IMR-90 (cell line): Measurements from ENCODE around the gene LSM12. TPM values are rescaled to one million over a fixed set of nuclear protein-coding genes. Genes with fewer than 3 reads are reported as not detected.

Source experiments
- ATAC-seq: fragments of 200-7000 bp; cut with Tn5 transposase; 2 replicates; pipeline ENCODE4 v1.9.1; 2020; ENCODE audit warnings: low read depth, mild to moderate bottlenecking, moderate library complexity
- BruUV-seq: library from RNA; stranded (reverse); fragments of 400-500 nt; replicated peaks from 2 replicates; lab custom pipeline; 2021; lab: Mats Ljungman, UMichigan
- CTCF ChIA-PET: fragments of 300-600 bp; formaldehyde crosslinking; extraction: SDS; loops from one replicate; lab custom pipeline; 2021; ENCODE audit warnings: antibody characterized with exemption; lab: Yijun Ruan, JAX
- POLR2A ChIA-PET: fragments of 300-600 bp; sonication (Branson Sonifier 250); formaldehyde crosslinking; loops from one replicate; lab custom pipeline; 2022; ENCODE audit warnings: antibody characterized with exemption; ENCODE audit not compliant: unreplicated experiment; lab: Charles Lee
- DNase-seq: peaks from one replicate; pipeline ENCODE4 v3.0.0; 2013
- H2AFZ ChIP-seq: replicated peaks from 2 replicates; pipeline ENCODE3; 2013; ENCODE audit warnings: low read length, mild to moderate bottlenecking; ENCODE audit not compliant: poor library complexity
- H2AK5ac ChIP-seq: 2 replicates; pipeline ENCODE4 v1.6.1; 2013; ENCODE audit warnings: low read depth, low read length, inconsistent platforms
- H2AK9ac ChIP-seq: replicated peaks from 2 replicates; pipeline ENCODE3; 2013; ENCODE audit warnings: mild to moderate bottlenecking, low read depth, low read length, moderate library complexity; ENCODE audit not compliant: poor library complexity
- H2BK120ac ChIP-seq: 2 replicates; pipeline ENCODE4 v1.6.1; 2013; ENCODE audit warnings: low read depth, low read length, inconsistent platforms
- H2BK15ac ChIP-seq: 3 replicates; pipeline ENCODE4 v1.6.1; 2013; ENCODE audit warnings: low read depth, low read length, inconsistent platforms
- H2BK20ac ChIP-seq: 2 replicates; pipeline ENCODE4 v1.6.1; 2013; ENCODE audit warnings: low read depth, mild to moderate bottlenecking, inconsistent platforms, low read length, moderate library complexity
- H2BK5ac ChIP-seq: 2 replicates; pipeline ENCODE4 v1.6.1; 2013; ENCODE audit warnings: mild to moderate bottlenecking, low read depth, low read length, inconsistent platforms; ENCODE audit not compliant: poor library complexity, severe bottlenecking
- H3K14ac ChIP-seq: replicated peaks from 2 replicates; pipeline ENCODE4 v1.6.1; 2013; ENCODE audit warnings: low read depth, low read length, inconsistent platforms
- H3K18ac ChIP-seq: 2 replicates; pipeline ENCODE4 v1.6.1; 2013; ENCODE audit warnings: low read depth, low read length, control low read depth
- H3K23ac ChIP-seq: 2 replicates; pipeline ENCODE4 v1.6.1; 2013; ENCODE audit warnings: low read depth, low read length, inconsistent platforms
- H3K27ac ChIP-seq: 2 replicates; pipeline ENCODE4 v1.5.1; 2013; ENCODE audit warnings: mild to moderate bottlenecking, control low read depth, low read length; ENCODE audit not compliant: insufficient read depth
- H3K27me3 ChIP-seq: 2 replicates; pipeline ENCODE4 v1.6.1; 2013; ENCODE audit warnings: low read length; ENCODE audit not compliant: control insufficient read depth, insufficient read depth
- H3K36me3 ChIP-seq: 2 replicates; pipeline ENCODE4 v1.6.1; 2013; ENCODE audit warnings: low read length, mixed read lengths; ENCODE audit not compliant: control insufficient read depth, insufficient read depth
- H3K4ac ChIP-seq: 2 replicates; pipeline ENCODE4 v1.6.1; 2013; ENCODE audit warnings: low read depth, low read length, inconsistent platforms
- H3K4me1 ChIP-seq: 2 replicates; pipeline ENCODE4 v1.6.1; 2013; ENCODE audit warnings: low read length, mixed read lengths; ENCODE audit not compliant: control insufficient read depth, insufficient read depth
- H3K4me2 ChIP-seq: 2 replicates; pipeline ENCODE4 v1.6.1; 2013; ENCODE audit warnings: low read depth, mild to moderate bottlenecking, control low read depth, low read length, moderate library complexity
- H3K4me3 ChIP-seq: 2 replicates; pipeline ENCODE4 v1.5.1; 2013; ENCODE audit warnings: low read depth, mild to moderate bottlenecking, control low read depth, low read length, moderate library complexity; ENCODE audit not compliant: insufficient read depth
- H3K56ac ChIP-seq: 2 replicates; pipeline ENCODE4 v1.6.1; 2013; ENCODE audit warnings: low read length, inconsistent platforms; ENCODE audit not compliant: insufficient read depth; ENCODE audit errors: extremely low read depth
- H3K79me1 ChIP-seq, 2 experiments: 2 replicates each; pipeline ENCODE4 v1.6.1; 2013; ENCODE audit warnings: low read length in 2 of 2, inconsistent platforms in 1 of 2, low read depth in 1 of 2
- H3K9ac ChIP-seq: 2 replicates; pipeline ENCODE4 v1.6.1; 2013; ENCODE audit warnings: low read depth, low read length, control low read depth
- H3K9me1 ChIP-seq: 2 replicates; pipeline ENCODE4 v1.6.1; 2013; ENCODE audit warnings: low read length, inconsistent platforms; ENCODE audit not compliant: insufficient read depth
- H3K9me3 ChIP-seq: 2 replicates; pipeline ENCODE4 v1.6.1; 2013; ENCODE audit warnings: low read length; ENCODE audit not compliant: control insufficient read depth, insufficient read depth
- H4K20me1 ChIP-seq: 2 replicates; pipeline ENCODE4 v1.6.1; 2013; ENCODE audit warnings: low read length, inconsistent platforms; ENCODE audit not compliant: insufficient read depth
- H4K5ac ChIP-seq: 2 replicates; pipeline ENCODE4 v1.6.1; 2013; ENCODE audit warnings: mild to moderate bottlenecking, low read depth, low read length, control low read depth
- H4K8ac ChIP-seq, 2 experiments: 2 replicates each; pipeline ENCODE4 v1.6.1; 2013; ENCODE audit warnings: low read depth in 2 of 2, low read length in 2 of 2, control low read depth in 1 of 2, inconsistent platforms in 1 of 2
- H4K91ac ChIP-seq: 2 replicates; pipeline ENCODE4 v1.6.1; 2013; ENCODE audit warnings: low read depth, low read length, inconsistent platforms; ENCODE audit not compliant: insufficient read depth
- BHLHE40 ChIP-seq: fragments of 150-350 bp; IDR thresholded peaks from 2 replicates; pipeline ENCODE4 v1.6.1; 2016; ENCODE audit warnings: mild to moderate bottlenecking, low read depth, low read length
- CEBPB ChIP-seq: IDR thresholded peaks from 2 replicates; pipeline ENCODE4 v1.6.1; 2012; ENCODE audit warnings: low read depth, low read length, improper control_type of control experiment
- CHD1 ChIP-seq: IDR thresholded peaks from 2 replicates; pipeline ENCODE4 v1.6.1; 2012; ENCODE audit warnings: low read depth, low read length, improper control_type of control experiment
- CTCF ChIP-seq: conservative IDR thresholded peaks from 2 replicates; pipeline ENCODE4 v1.5.1; 2012; ENCODE audit warnings: mild to moderate bottlenecking, low read depth, low read length, improper control_type of control experiment
- FOS ChIP-seq: fragments of 150-350 bp; IDR thresholded peaks from 2 replicates; pipeline ENCODE4 v1.6.1; 2016; ENCODE audit warnings: low read depth, low read length
- MAFK ChIP-seq: IDR thresholded peaks from 2 replicates; pipeline ENCODE4 v1.6.1; 2012; ENCODE audit warnings: low read depth, low read length, improper control_type of control experiment
- MAZ ChIP-seq: IDR thresholded peaks from 2 replicates; pipeline ENCODE4 v1.6.1; 2012; ENCODE audit warnings: low read depth, mild to moderate bottlenecking, low read length, improper control_type of control experiment, moderate library complexity, borderline replicate concordance
- POLR2A ChIP-seq: IDR thresholded peaks from 2 replicates; pipeline ENCODE4 v1.6.1; 2012; ENCODE audit warnings: mild to moderate bottlenecking, low read depth, low read length
- RCOR1 ChIP-seq: IDR thresholded peaks from 2 replicates; pipeline ENCODE4 v1.6.1; 2012; ENCODE audit warnings: mild to moderate bottlenecking, low read length, improper control_type of control experiment; ENCODE audit not compliant: insufficient replicate concordance
- RFX5 ChIP-seq: IDR thresholded peaks from 2 replicates; pipeline ENCODE4 v1.8.0; 2012; ENCODE audit warnings: low read depth, mild to moderate bottlenecking, low read length, moderate library complexity
- SMC3 ChIP-seq: fragments of 150-350 bp; IDR thresholded peaks from 2 replicates; pipeline ENCODE4 v1.6.1; 2016; ENCODE audit warnings: low read depth, mild to moderate bottlenecking, antibody characterized with exemption, low read length, moderate library complexity
- USF2 ChIP-seq: fragments of 150-350 bp; IDR thresholded peaks from 2 replicates; pipeline ENCODE4 v1.6.1; 2017; ENCODE audit warnings: mild to moderate bottlenecking, antibody characterized with exemption, low read length, low read depth
- WGBS, 2 experiments: methylation state at CpG; one replicate each; pipeline versions ENCODE4 v1.1.5 to v1.1.7; 2013; ENCODE audit warnings: missing lambda C conversion rate in 2 of 2; ENCODE audit not compliant: insufficient read length in 1 of 2; ENCODE audit errors: extremely low coverage in 2 of 2; 5-methylcytosine and 5-hydroxymethylcytosine counted together
- dilution Hi-C: fragments of 300-500 bp; cut with HindIII; formaldehyde crosslinking; loops from one replicate; pipeline ENCODE4 v1.14.3; 2018; ENCODE audit warnings: low sequenced_read_pairs; ENCODE audit not compliant: unreplicated experiment
- in situ Hi-C: fragments of 300-500 bp; cut with MboI; formaldehyde crosslinking; loops from 3 replicates; pipeline ENCODE4 v1.14.3; 2019; ENCODE audit warnings: low sequenced_read_pairs, inconsistent platforms, mixed read lengths
- intact Hi-C: fragments of 100-400 bp; cut with micrococcal nuclease; formaldehyde crosslinking; loops from 2 replicates; pipeline ENCODE4 v1.10.0; 2022
- polyA plus RNA-seq, 3 experiments: library from polyadenylated mRNA; depleted of rRNA; stranded (reverse); fragments of >200 nt; gene quantifications; 2 replicates each; pipeline ENCODE4 v1.2.3, GENCODE V29; 2012; ENCODE audit warnings: low replicate concordance in 1 of 3
- total RNA-seq: library from RNA; depleted of rRNA; stranded (reverse); fragments of >200 nt; gene quantifications from 2 replicates; pipeline ENCODE4 v1.2.3, GENCODE V29; 2012

Gene LSM12
- total and polyA plus RNA-seq, 2 of the 4 experiments (the other 2 are of a cell fraction): 38.0 to 41.0 TPM

- dilution Hi-C loops (no loop called here), intact Hi-C loops (no loop called here), in situ Hi-C loops (no loop called here)
- Histone ChIP-seq H2BK5ac (no peak overlapping the region), H3K9ac (peak overlapping the region; percentile 3; the same call in 1 of the 2 replicates), H3K9me3 (no peaks in the 10 kb centered on the region), H2AFZ (peak overlapping the region; percentile 91), H3K4me3 (no peak overlapping the region), H4K20me1 (no peaks in the 10 kb centered on the region), H3K4me2 (peak overlapping the region; percentile 78), H3K36me3 (no peaks in the 10 kb centered on the region; the same call in 1 of the 2 replicates), H3K79me1 (peaks cover under 1 to 54% of the 10 kb centered on the region in 2 experiments; a peak in 3 of 4 replicates), H3K18ac (no peak overlapping the region), H2BK120ac (no peak overlapping the region), H2BK15ac (no peak overlapping the region), H3K9me1 (peaks cover 19% of the 10 kb centered on the region), H2BK20ac (no peak overlapping the region), H3K23ac (peak overlapping the region; percentile 80), H3K56ac (no peak overlapping the region), H3K4ac (peak overlapping the region; percentile 68), H4K91ac (no peak overlapping the region), H3K14ac (peak overlapping the region; percentile 54), H2AK9ac (peak overlapping the region; percentile 87), H3K27ac (no peak overlapping the region), H3K4me1 (peaks cover 24% of the 10 kb centered on the region; the same call in 1 of the 2 replicates), H4K8ac (peak overlapping the region in 1 of 2 experiments; percentile 85; a peak in 2 of 4 replicates), H4K5ac (peak overlapping the region; percentile 3; the same call in 1 of the 2 replicates), H2AK5ac (peak overlapping the region; percentile 50; the same call in 1 of the 2 replicates), H3K27me3 (peaks cover 3% of the 10 kb centered on the region; the same call in 1 of the 2 replicates)
- ChIA-PET CTCF (interaction anchor here (0.9 kb wide), 1 partner anchor 160 kb away, joined by 3 read pairs; no protein-coding TSS in a partner anchor), POLR2A (interaction anchor here (0.6 kb wide), 1 partner anchor 34 kb away, joined by 3 read pairs; no protein-coding TSS in a partner anchor)
- ATAC-seq (no peak), DNase-seq (no peak)
- TF ChIP-seq CHD1: no peak
- TF ChIP-seq RCOR1: no peak
- no peak for TF ChIP-seq MAFK
- no peak for TF ChIP-seq CTCF
- TF ChIP-seq MAZ: no peak
- no peak for TF ChIP-seq RFX5
- no peak for TF ChIP-seq USF2
- TF ChIP-seq FOS: no peak
- no peak for TF ChIP-seq CEBPB
- no peak for TF ChIP-seq SMC3
- no peak for TF ChIP-seq POLR2A
- no peak for TF ChIP-seq BHLHE40
- WGBS, 2 experiments: 100% methylated on average over 2 of the region's 6 CpGs; no CpG with 5 or more reads in 1 of the 2 experiments
- no TSS peak for BruUV-seq
Observed at GRCh38 chr17:44008205-44008909, 58.1 kb downstream of the LSM12 start.
